ENCODE measurements around the gene THSD4. TPM values are rescaled to one million over a fixed set of nuclear protein-coding genes. Genes with fewer than 3 reads are reported as not detected.
A peak's percentile ranks its signal among the peaks of the same experiment; 100 is the strongest.

The THSD4 gene
- total RNA-seq, 1 experiment from 2014 or later, result 36.3 TPM

GRCh38 chr15:71111950-71112349, 3.3 kb upstream of the THSD4 start:
- H3K9me3 Mint-ChIP-seq (ENCODE audit: unreplicated experiment), result no peaks in the 10 kb centered on the region
- intact Hi-C loops (cut with micrococcal nuclease), result loop anchor here (10.0 kb wide), 1 partner anchor 693 kb away; no protein-coding TSS in a partner anchor
- H3K36me3 Mint-ChIP-seq (ENCODE audit: insufficient read depth, unreplicated experiment), result peaks cover 5% of the 10 kb centered on the region
- ChIA-PET POLR2A (no interaction called here), CTCF (interaction anchor here (1.3 to 2.5 kb wide), 3 partner anchors 99 to 332 kb away, joined by 3 to 11 read pairs (median 3); no protein-coding TSS in a partner anchor)
- no peaks in the 10 kb centered on the region for H3K27me3 Mint-ChIP-seq (ENCODE audit: insufficient read depth, unreplicated experiment)
- BruUV-seq (replicated peaks), result no TSS peak
- no peak overlapping the region for H3K4me3 Mint-ChIP-seq (ENCODE audit: unreplicated experiment)
- TF ChIP-seq CTCF (IDR thresholded peaks at IDR 0.05; ENCODE audit: unreplicated experiment), result no peak
- H3K4me1 Mint-ChIP-seq (ENCODE audit: insufficient read depth, unreplicated experiment), result peaks cover 20% of the 10 kb centered on the region
- DNase-seq (ENCODE audit: unreplicated experiment), result no peak
- no peak overlapping the region for H3K27ac Mint-ChIP-seq (ENCODE audit: low read depth, unreplicated experiment)

- H3K27me3 Mint-ChIP-seq (ENCODE audit: insufficient read depth, unreplicated experiment), result no peaks in the 10 kb centered on the region
- intact Hi-C loops (cut with micrococcal nuclease), result loop anchor here (10.0 kb wide), 1 partner anchor 692 kb away; no protein-coding TSS in a partner anchor
- CTCF ChIA-PET, result interaction anchor here (0.6 to 2.5 kb wide), 7 partner anchors 12 to 538 kb away, joined by 3 to 11 read pairs (median 3); no protein-coding TSS in a partner anchor
- H3K27ac Mint-ChIP-seq (ENCODE audit: low read depth, unreplicated experiment), result no peak overlapping the region
- no TSS peak for BruUV-seq (replicated peaks)
- TF ChIP-seq CTCF (IDR thresholded peaks at IDR 0.05; ENCODE audit: unreplicated experiment), result no peak
- POLR2A ChIA-PET, result no interaction called here
- H3K36me3 Mint-ChIP-seq (ENCODE audit: insufficient read depth, unreplicated experiment), result peaks cover 5% of the 10 kb centered on the region
- no peaks in the 10 kb centered on the region for H3K9me3 Mint-ChIP-seq (ENCODE audit: unreplicated experiment)
- no peak for DNase-seq (ENCODE audit: unreplicated experiment)
- H3K4me3 Mint-ChIP-seq (ENCODE audit: unreplicated experiment), result no peak overlapping the region
- H3K4me1 Mint-ChIP-seq (ENCODE audit: insufficient read depth, unreplicated experiment), result peaks cover 20% of the 10 kb centered on the region
Measured at GRCh38 chr15:71112429-71112828, 2.8 kb upstream of the THSD4 start.

GRCh38 chr15:71114066-71114680, 1.1 kb upstream of the THSD4 start:
- no TSS peak for BruUV-seq (replicated peaks)
- ChIA-PET CTCF (interaction anchor here (0.6 to 2.5 kb wide), 13 partner anchors 11 to 330 kb away, joined by 3 to 17 read pairs (median 4); no protein-coding TSS in a partner anchor), POLR2A (interaction anchor here (1.1 kb wide), 1 partner anchor 326 kb away, joined by 4 read pairs; no protein-coding TSS in a partner anchor)
- H3K27me3 Mint-ChIP-seq (ENCODE audit: insufficient read depth, unreplicated experiment), result no peaks in the 10 kb centered on the region
- H3K9me3 Mint-ChIP-seq (ENCODE audit: unreplicated experiment), result no peaks in the 10 kb centered on the region
- no peak for DNase-seq (ENCODE audit: unreplicated experiment)
- intact Hi-C loops (cut with micrococcal nuclease), result loop anchor here (2.0 to 10.0 kb wide), 2 partner anchors 123 to 691 kb away; no protein-coding TSS in a partner anchor
- no peak for TF ChIP-seq CTCF (IDR thresholded peaks at IDR 0.05; ENCODE audit: unreplicated experiment)
- H3K4me3 Mint-ChIP-seq (ENCODE audit: unreplicated experiment), result no peak overlapping the region
- peaks cover 5% of the 10 kb centered on the region for H3K36me3 Mint-ChIP-seq (ENCODE audit: insufficient read depth, unreplicated experiment)
- peaks cover 36% of the 10 kb centered on the region for H3K4me1 Mint-ChIP-seq (ENCODE audit: insufficient read depth, unreplicated experiment)
- no peak overlapping the region for H3K27ac Mint-ChIP-seq (ENCODE audit: low read depth, unreplicated experiment)

GRCh38 chr15:71115567-71116351, 488 bp downstream of the THSD4 start:
- POLR2A ChIA-PET, result interaction anchor here (0.9 to 1.9 kb wide), 4 partner anchors 15 to 325 kb away, joined by 3 to 4 read pairs (median 4); no protein-coding TSS in a partner anchor
- intact Hi-C loops (cut with micrococcal nuclease), result loop anchor here (1.0 to 10.0 kb wide), 5 partner anchors 103 to 689 kb away; no protein-coding TSS in a partner anchor
- no peak for TF ChIP-seq CTCF (IDR thresholded peaks at IDR 0.05; ENCODE audit: unreplicated experiment)

More at GRCh38 chr15:71115567-71116351, 488 bp downstream of the THSD4 start:
- BruUV-seq (replicated peaks), result no TSS peak
- H3K4me3 Mint-ChIP-seq (ENCODE audit: unreplicated experiment), result peak overlapping the region; percentile 65
- H3K9me3 Mint-ChIP-seq (ENCODE audit: unreplicated experiment), result no peaks in the 10 kb centered on the region
- peak; percentile 64 for DNase-seq (ENCODE audit: unreplicated experiment)
- H3K4me1 Mint-ChIP-seq (ENCODE audit: insufficient read depth, unreplicated experiment), result peaks cover 36% of the 10 kb centered on the region
- H3K27ac Mint-ChIP-seq (ENCODE audit: low read depth, unreplicated experiment), result peak overlapping the region; percentile 40
- peaks cover 5% of the 10 kb centered on the region for H3K36me3 Mint-ChIP-seq (ENCODE audit: insufficient read depth, unreplicated experiment)
- CTCF ChIA-PET, result interaction anchor here (0.6 to 2.4 kb wide), 24 partner anchors 10 to 684 kb away, joined by 3 to 17 read pairs (median 3); no protein-coding TSS in a partner anchor
- no peaks in the 10 kb centered on the region for H3K27me3 Mint-ChIP-seq (ENCODE audit: insufficient read depth, unreplicated experiment)

Measured in MCF 10A (cell line).